Lower leg skin (tissue), 4 donors: Measurements from ENCODE around the gene DNAH12. TPM values are rescaled to one million over a fixed set of nuclear protein-coding genes. Genes with fewer than 3 reads are reported as not detected.

ENCODE experiments used
- DNase-seq, 2 donors: peaks; one replicate each; pipeline ENCODE4 v3.0.0-alpha.2; 2019; ENCODE audit warnings: low spot score in 2 of 2
- H3K4me3 ChIP-seq: fragments of 200-600 bp; sonication (generic); 2 replicates; pipeline ENCODE4 v1.5.1; 2017; ENCODE audit warnings: mild to moderate bottlenecking, low read depth; ENCODE audit not compliant: poor library complexity, severe bottlenecking
- CTCF ChIP-seq, 3 donors: fragments of 450-650 bp; IDR thresholded peaks; one replicate each; pipeline ENCODE4 v1.5.1; 2016; ENCODE audit warnings: antibody characterized with exemption in 3 of 3, mild to moderate bottlenecking in 3 of 3, moderate library complexity in 2 of 3
- POLR2A ChIP-seq, 2 donors: fragments of 450-650 bp; IDR thresholded peaks; one replicate each; pipeline ENCODE4 v1.6.1; 2016 to 2017; ENCODE audit warnings: antibody characterized with exemption in 2 of 2, mild to moderate bottlenecking in 1 of 2, moderate library complexity in 1 of 2
- WGBS, 2 donors: methylation state at CpG; one replicate each; pipeline ENCODE4 v1.1.5; 2018; 5-methylcytosine and 5-hydroxymethylcytosine counted together
- intact Hi-C: fragments of 100-400 bp; cut with DNase I; formaldehyde crosslinking; loops from one replicate; pipeline ENCODE4 v1.15.0; 2023; ENCODE audit warnings: low total_unique reads
- total RNA-seq, 4 donors: library from RNA; depleted of rRNA; stranded (reverse); fragments of >200 nt; gene quantifications; one replicate each; pipeline ENCODE4 v1.1.0, GENCODE V29; 2016

DNAH12 gene
- total RNA-seq, 4 donors from 2014 or later: under 0.01 to 0.03 TPM; not detected in 2

DNA sequence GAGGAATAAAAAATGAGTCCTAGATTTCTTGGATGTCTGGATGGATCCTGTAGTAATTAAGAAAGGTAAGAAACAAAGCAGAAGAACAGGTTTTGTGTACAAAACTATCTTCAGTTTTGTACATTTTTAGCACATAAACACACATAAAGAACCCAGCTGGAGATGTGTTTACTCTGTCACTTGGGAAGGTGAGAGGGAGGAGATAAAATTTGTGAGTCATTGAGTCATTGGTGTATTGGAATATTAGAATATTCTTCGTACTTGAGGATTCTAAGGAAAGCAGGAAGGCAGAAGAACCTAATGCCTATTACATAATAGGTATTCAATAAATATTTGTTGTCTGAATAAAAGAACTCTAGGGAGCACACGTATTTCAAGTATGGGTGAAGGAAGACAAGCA is 299.2 kb downstream of the DNAH12 start:
- intact Hi-C loops: no loop called here
- DNase-seq: no peak
- TF ChIP-seq CTCF (IDR thresholded peaks at IDR 0.05) (no peak), POLR2A (IDR thresholded peaks at IDR 0.05) (no peak)
- no peak overlapping the region for H3K4me3 ChIP-seq
- WGBS, 2 donors: 75 to 88% methylated on average over 2 of the region's 2 CpGs

Other genes starting within 250 kb of the DNAH12 start
- 10 to 100 TPM; 17.4 to 26.6 (median 22.1) TPM for gene PDE12, start 11.9 kb upstream of the DNAH12 start, total RNA-seq
- 10 to 100 TPM; 39.5 to 61.6 (median 59.2) TPM for gene ARF4, start 53.0 kb upstream of the DNAH12 start, total RNA-seq
- 10 to 100 TPM; 16.1 to 38.2 (median 24.7) TPM for gene DENND6A, start 148.7 kb upstream of the DNAH12 start, total RNA-seq
- gene SLMAP, start 212.0 kb upstream of the DNAH12 start, total RNA-seq: 10 to 100 TPM; 49.5 to 56.0 (median 51.0) TPM